GM21367 (cell line): ENCODE results near the gene GABARAPL1.
"Not testable (repeated sequence)": the region's sequence is repeated elsewhere in the genome, so short reads cannot be mapped to it uniquely, and the experiment has no call there.

ENCODE experiments used
- ATAC-seq: cut with Tn5 transposase; IDR thresholded peaks from one replicate; pipeline ENCODE4 v1.9.1; 2021; ENCODE audit not compliant: unreplicated experiment

GABARAPL1 gene

GRCh38 chr12:10212739-10213131 lies at the start of gene GABARAPL1:
Gene GABARAPL1 (plus strand): TSS chr12:10212877. CDS start chr12:10213130, 253 bp downstream.
- ATAC-seq = peak; percentile 40

DNA sequence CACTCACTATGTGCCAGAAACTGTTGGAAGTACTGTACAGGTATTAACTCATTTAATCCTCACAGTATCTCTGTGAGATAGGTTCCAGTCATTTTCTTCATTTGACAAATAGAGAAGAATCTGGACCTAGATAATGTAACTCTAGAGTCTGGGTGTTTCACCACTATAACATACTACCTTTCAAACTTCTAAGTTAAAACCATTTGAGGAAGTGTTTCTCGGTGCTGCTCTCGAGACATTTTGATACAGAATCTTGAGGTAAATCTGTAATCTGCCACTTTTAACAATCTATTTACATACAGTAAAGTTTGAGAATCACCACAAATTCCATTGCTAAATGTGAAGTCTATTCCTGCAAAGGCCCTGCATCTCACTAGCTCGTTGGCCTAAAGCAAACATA lies 49.6 kb upstream of the GABARAPL1 start:
- no peak for ATAC-seq

DNA sequence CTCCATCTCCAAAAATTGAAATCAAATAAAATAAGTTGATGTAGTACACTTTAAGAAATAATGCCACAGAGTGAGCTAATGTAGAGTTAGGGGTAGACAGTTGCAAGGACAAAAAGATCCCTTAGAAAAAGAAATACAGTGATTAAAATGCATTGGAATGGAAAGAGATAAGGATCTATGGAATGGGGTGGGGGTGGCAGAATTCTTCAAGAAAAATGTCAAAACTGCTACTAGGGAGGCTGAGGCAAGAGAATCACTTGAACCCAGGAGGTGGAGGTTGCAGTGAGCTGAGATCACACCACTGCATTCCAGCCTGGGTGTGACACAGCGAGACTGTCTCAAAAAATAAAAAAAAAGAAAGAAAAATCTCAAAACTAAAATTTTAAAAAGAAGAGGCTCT lies 47.3 kb upstream of the GABARAPL1 start:
- ATAC-seq = no peak

DNA sequence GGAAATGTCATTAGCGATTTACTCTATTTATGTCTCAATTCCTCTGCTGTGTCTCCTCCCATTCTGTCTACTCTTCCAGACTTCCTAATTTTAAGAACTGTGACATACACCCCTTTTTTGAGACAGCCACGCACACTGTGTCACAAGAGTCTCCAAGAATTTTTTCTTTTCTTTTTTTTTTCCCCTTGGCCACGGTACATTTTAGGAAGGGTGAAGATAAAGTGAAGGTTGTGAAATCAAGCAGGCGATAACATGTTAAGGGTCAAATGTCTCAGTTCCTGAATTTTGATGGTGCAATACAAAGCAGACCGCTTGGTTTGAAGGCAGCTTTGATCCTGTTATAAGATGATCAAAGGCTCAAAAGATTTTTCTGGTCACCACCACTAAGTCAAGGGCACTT lies 45.1 kb upstream of the GABARAPL1 start:
- no peak for ATAC-seq

- ATAC-seq = no peak
Measured at GRCh38 chr12:10169104-10169503, 43.6 kb upstream of the GABARAPL1 start.

- no peak for ATAC-seq
Measured at GRCh38 chr12:10170216-10170615, 42.5 kb upstream of the GABARAPL1 start.

- ATAC-seq = no peak
Measured at GRCh38 chr12:10171973-10172728, 40.5 kb upstream of the GABARAPL1 start, which contains the start of gene OLR1. Gene OLR1 (minus strand): TSS chr12:10172132. CDS start chr12:10172077, 55 bp downstream.

DNA sequence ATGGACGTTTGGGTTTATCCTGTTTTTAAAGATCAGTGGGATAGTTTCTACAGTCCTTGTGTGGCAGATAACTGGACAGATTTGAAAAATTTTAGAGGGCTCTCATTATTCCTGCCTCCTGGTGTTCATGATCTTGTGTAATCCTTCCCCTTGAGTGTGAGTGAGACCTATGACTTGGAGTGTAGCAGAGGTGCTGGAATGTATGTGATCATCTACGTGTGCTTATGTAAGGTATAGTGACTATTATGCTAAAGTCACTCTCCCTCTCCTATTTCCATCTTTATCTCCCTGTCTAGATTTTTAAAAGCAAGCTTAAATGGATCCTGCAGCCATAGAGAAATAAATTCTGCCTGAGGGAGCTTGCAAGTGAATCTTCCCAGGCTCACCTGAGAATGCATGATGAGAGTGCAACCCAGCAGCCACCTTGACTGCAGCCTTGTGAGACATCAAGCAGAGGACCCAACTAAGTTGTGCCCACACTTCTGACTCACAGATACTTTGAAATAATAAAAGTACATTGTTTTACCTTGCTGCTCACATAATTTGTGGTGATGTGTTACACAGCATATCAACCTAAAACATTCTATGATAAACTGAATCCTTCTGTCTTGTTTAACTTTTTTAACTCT lies 37.6 kb upstream of the GABARAPL1 start:
- ATAC-seq = no peak

DNA sequence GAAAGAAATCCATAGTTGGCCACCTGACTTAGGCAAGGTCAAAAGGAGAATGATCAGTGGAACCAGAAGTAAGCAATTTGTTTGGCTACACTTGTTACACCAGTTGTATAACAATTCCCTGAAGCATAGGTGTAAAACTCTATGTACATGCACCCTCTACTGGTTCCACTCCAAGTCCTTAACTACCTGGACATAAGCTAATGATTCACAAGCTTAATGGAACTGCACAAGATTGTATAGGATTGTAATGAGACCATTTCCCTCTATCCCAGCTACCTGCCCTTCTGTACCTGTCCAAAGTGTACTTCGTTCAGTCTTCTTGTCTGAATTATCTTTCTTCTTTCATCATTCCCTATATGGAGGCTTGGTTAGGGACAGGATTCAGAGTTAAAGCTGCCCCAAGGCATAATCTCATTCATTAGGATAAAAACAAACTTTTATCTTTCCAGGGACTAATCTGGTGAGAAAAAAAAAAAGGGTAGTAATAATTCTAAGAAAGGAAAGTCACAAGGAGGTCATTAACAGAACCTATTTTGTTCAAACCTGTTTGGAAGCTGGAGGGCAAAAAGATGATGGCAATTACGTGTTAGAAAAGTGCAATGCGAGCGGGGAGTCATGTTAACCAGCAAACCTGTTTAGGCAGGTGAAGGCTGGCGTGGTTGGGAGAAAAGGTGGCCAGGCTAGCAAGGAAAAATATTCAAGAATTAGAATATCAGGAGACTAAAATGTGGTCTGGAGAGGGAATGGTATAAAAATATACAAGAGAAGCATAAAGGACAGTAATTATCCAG lies 36.6 kb upstream of the GABARAPL1 start:
- ATAC-seq = no peak

GRCh38 chr12:10178821-10179220 lies 33.9 kb upstream of the GABARAPL1 start, which contains the start of gene TMEM52B:
Gene TMEM52B (plus strand): TSS chr12:10179032. CDS start chr12:10179575, 543 bp downstream.
- no peak for ATAC-seq

DNA sequence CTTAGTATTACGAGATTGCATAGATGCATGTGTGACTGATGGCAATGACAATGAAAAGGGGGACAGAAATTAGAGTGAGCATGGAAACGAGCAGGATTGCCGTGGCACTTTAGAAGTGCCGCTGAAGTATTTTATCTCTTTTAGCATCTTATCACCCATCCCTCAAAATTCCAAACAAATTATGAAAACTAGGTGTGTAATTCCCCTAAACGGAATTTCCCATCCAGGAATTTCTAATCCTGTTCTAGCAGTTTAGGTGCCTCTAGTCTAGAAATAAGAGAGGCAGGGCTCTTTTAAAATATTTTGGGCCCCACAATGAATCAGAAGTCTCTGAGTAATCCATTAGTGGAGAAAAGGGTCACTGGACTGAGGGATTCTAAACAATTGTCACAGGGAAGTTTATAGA lies 32.9 kb upstream of the GABARAPL1 start:
- ATAC-seq = no peak

- no peak for ATAC-seq
Measured at GRCh38 chr12:10182354-10183049, 30.2 kb upstream of the GABARAPL1 start.

GRCh38 chr12:10184261-10184843 lies 28.3 kb upstream of the GABARAPL1 start:
- no peak for ATAC-seq

DNA sequence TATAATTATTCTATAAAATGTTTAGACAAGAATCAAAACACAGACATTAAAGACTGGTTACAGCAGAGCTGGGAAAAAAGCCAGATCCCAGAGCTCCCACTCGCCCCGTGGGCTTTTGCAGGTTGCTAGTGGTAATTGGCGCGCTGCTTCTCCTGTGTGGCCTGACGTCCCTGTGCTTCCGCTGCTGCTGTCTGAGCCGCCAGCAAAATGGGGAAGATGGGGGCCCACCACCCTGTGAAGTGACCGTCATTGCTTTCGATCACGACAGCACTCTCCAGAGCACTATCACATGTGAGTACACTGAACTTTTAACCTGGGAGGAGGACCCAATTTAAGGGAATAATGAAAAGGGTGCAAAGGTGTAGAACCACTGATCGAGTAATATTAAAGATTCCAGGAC lies 26.4 kb upstream of the GABARAPL1 start:
- no peak for ATAC-seq

- ATAC-seq = not testable (repeated sequence)
Measured at GRCh38 chr12:10186958-10187357, 25.7 kb upstream of the GABARAPL1 start.

- ATAC-seq = no peak
Measured at GRCh38 chr12:10189653-10190052, 23.0 kb upstream of the GABARAPL1 start.

- peak; percentile 79 for ATAC-seq
Measured at GRCh38 chr12:10190558-10191388, 21.9 kb upstream of the GABARAPL1 start.

- ATAC-seq = no peak
Measured at GRCh38 chr12:10191865-10192264, 20.8 kb upstream of the GABARAPL1 start.

GRCh38 chr12:10194160-10194670 lies 18.5 kb upstream of the GABARAPL1 start:
- ATAC-seq = no peak
